ENCODE results near the gene STXBP1.
"Not testable (repeated sequence)": the region's sequence is repeated elsewhere in the genome, so short reads cannot be mapped to it uniquely, and the experiment has no call there.

The STXBP1 gene

DNA sequence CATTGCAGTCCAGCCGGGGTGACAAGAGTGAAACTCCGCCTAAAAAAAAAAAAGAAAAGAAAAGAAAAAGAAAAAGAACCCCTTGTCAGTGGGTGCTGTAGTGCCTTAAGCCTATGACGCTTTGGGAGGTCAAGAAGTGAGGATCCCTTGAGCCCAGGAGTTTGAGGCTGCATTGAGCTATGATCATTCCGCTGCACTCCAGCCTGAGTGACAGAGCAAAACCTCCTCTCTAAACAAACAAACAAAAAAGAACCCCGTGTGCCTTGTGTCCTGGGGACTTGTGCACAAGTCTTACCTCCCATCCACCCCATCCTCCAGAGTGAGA lies 33.5 kb upstream of the STXBP1 start:
- no peak for DNase-seq

DNA sequence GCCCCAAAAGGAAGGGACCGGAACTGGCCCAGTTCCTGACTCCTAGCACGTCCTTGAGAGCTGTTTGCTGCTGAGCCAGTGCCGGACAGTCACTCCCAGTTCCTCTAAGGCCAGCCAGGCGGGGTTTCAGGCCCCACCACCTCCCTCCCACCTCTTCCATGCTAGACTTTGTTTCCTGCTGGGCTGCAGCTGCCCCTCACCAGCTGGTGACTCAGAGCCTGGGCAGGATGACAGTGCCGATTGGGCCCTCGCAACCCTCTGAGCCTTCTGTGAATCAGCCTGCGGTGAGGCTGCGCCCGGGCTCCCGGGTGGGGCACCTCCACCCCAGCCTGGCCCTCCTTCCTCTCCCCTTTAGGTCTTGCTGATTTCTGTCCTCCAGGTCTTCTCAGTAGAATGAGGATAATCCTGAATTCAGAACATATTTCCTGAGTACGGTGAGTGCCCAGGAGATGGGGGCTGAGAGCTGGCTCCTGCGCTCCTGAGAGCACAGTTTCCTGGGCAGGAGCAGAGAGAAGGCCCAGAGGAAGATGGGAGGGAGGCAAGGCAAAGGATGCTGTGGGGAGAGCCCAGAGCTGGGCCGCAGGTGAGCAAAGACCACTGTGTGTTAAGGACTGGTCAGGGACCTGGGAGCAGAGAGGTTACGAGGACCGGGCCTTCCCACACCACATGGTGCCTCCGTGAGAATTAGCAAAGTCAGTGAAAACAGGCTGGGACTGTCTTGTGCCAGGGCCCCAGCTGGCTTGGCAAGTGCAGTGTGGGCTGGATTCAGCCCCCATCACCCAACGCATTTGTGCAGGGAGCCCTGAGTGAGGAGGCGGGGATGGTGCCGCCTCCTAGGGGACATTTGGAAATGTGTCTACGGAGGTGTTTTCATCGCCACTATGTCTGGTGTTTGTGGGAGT lies 32.9 kb upstream of the STXBP1 start:
- peak; percentile 72 for DNase-seq

DNA sequence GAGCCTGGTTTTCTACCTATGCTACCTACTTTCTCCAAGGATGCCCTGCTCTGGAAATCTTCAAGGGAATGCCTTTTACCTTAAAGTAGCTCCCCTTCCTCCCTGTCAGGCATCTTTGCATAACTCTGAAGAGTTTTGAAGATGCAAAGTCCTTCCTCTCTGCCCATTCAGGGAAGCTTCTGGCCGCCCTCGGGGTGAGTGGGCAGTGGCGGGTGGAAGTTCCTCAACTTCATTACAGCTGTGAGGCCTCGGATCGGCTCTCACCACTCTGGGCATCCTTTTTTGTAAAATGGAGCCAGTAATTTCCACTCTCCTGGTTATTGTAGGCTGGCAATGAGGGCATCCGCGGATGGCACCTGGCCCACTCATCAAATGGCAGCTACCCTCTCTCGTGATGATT lies 31.7 kb upstream of the STXBP1 start:
- DNase-seq, result no peak

DNA sequence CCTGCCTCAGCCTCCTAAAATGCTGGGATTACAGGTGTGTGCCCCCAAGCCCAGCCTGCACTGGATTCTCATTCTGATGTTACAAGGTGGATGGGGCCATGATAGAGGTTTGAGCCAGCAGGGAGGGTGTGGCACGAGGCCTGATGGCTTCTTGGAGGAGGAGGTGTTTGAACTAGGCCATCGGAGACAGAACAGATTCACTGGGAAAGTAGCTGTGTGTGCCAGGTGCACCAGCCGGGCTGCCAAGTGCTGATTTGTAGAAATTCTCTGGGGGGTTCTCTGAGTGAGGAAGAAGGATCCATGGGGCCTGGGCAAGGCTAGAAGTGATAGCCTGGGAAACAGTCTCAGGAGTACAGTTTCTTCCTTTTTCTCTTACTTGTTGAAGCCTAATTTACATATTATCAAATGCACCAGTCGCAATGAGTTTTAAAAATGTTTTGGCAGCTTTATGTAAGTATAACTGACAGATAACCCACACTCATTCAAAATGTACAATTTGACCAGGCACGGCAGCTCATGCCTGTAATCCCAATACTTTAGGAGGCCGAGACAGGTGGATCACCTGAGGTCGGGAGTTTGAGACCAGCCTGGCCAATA lies 31.1 kb upstream of the STXBP1 start:
- no peak for DNase-seq

DNA sequence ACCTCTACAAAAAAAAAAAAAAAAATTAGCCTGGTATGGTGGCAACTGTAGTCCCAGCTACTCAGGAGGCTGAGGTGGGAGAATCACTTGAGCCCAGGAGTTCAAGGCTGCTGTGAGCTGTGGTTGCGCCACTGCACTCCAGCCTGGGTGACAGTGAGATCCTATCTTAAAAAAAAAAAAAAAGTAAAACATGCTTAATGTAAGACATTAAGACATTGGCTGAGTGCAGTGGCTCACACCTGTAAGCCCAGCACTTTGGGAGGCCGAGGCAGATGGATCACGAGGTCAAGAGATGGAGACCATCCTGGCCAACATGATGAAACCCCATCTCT lies 27.6 kb upstream of the STXBP1 start:
- not testable (repeated sequence) for DNase-seq

DNA sequence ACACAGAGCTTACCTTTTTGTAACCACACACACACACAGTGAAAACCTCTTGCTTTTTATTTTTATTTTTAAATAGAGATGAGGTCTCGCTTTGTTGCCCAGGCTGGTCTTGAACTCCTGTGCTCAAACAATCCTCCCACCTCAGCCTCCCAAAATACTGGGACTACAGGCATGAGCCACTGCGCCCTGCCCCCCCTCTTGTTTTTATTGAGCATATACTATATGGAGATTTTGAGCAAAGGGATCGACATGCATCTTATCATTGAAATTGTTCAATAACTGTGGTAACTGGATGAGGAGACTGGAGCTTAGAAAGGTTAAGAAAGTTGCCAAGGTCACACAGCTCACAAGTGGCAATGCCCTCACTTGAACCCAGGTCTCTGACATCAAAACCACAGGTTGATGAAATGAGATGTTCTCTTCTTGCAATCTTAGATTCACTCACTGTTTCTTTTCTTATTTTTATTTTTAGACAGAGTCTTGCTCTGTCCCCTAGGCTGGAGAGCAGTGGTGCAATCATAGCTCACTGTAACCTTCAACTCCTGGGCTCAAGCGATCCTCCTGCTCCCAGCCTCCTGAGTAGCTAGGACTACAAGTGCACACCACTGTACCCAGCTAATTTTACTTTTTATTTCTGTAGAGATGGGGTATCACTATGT lies 26.8 kb upstream of the STXBP1 start:
- no peak for DNase-seq

DNA sequence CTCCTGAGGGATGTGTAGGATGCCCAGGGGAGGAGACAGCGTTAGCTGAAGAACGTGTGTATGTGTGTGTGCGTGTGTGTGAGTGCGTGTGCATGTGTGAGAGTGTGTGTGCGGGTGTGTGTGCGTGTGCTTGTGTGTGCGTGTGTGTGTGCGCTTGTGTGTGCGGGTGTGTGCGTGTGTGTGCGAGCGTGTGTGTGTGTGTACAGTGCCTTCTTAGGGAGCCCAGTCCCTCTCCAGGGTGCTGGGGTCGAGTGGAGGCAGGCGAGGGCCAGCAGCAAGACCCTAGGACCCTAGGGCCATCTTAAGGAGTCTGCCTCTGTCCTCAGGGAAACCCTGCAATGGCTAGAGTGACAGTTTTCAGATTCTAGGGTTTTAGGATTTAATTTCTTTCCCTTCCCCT lies 26.0 kb upstream of the STXBP1 start:
- DNase-seq, result no peak

DNA sequence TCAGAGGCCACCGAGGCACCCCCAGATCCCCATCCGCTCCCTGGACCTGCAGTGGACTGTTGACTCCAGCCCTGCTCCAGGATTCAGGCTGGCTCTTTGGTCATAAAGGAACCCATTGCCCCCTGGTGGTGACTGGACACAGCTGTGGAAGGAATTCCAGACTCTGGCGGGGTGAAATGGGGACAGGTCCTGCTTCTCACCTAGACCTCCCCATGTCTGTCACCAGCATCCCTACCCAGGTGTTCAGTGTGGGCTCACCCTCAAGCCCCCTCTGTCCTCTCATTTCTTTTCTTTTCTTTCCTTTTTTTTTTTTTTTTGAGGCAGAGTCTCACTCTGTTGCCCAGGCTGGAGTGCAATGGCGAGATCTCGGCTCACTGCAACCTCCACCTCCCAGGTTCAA lies 25.5 kb upstream of the STXBP1 start:
- DNase-seq, result peak; percentile 51

DNA sequence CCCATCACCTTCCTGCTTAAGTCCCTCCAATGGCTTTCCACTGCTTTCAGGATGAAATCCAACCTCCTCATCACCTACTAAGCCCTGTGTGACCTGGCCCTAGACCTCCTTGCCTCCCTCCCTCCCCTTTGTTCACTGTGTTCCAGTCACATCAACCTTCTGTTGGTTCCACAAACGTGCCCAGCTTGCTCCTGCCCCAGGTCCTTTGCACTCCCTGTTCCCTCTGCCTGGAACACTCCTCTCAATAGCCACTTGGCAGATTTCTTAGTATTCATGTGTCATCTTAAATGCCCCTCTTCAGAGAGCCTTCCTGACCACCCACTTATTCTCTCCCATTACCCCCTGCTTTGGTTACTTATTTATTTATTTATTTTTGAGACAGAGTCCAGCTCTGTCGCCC lies 24.1 kb upstream of the STXBP1 start:
- no peak for DNase-seq

DNA sequence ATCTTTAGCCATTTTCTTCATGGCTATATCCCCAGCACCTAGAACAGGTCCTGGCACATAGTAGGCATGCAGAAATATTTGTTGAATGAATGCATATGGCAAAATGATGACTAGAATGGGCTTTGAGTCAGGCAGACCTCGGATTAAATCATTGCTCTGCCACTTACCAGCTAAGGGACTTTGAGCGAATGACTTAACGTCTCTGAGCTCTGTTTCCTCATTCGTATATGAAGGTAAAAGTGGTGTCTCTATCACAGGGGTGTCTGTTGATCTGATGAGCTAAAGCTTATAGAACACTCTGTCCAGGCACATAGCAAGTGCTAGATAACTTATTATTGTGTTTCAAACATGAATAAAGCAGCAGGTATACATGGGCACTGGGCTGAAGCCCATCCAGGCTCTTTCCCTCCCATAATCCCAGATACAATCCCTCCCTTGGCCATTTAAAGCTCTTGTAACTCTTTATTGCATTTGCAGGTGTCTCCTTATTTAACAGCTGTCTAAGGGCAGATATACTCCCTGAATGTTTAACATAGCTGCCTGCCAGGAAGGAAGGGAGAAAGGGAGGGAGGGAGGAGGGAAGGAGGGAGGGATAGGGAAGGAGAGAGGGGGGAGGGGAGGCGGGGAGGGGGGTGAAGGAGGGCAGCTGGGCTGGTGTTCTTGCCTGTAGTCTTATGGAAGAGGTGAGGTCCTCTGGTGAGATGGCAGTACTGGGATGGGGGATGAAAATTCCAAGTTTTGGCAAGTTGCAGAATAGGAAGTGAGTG lies 23.2 kb upstream of the STXBP1 start:
- no peak for DNase-seq

DNA sequence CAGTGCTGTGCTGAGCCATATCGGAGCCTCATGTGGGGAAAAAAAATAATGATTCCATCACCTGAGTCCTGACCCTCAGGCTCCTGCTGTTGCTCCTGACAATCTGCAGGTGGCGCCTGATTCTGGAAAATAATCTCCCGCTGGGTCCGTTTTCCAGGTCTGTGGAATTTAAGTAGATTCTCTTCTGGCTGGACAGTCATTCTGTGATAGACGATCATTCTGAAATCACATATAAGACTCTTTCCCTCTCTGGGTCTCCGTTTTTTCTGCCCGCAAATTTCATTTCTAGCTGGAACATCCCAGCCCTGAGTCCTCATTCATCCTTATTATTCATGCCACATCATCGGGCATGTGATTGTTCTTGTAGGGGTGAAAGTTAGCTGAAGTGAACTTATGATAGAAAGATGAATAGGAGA lies 22.1 kb upstream of the STXBP1 start:
- no peak for DNase-seq

DNA sequence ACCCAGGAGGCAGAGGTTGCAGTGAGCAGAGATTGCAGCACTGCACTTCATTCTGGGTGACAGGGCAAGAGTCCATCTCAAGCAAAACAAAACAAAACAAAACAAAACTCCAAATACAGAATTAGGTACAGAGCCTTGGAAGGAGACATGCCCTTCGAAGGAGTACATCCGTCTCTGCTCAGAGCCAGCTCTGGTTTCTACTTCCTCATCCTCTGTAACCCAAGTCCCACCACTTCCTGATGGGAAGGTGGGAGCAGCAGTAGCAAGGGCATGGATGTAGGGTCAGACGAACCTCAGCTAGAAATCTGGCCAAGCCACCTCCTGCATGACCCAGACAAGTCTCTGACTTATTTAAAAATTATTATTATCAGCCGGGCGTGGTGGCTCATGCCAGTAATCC lies 16.5 kb upstream of the STXBP1 start:
- no peak for DNase-seq

DNA sequence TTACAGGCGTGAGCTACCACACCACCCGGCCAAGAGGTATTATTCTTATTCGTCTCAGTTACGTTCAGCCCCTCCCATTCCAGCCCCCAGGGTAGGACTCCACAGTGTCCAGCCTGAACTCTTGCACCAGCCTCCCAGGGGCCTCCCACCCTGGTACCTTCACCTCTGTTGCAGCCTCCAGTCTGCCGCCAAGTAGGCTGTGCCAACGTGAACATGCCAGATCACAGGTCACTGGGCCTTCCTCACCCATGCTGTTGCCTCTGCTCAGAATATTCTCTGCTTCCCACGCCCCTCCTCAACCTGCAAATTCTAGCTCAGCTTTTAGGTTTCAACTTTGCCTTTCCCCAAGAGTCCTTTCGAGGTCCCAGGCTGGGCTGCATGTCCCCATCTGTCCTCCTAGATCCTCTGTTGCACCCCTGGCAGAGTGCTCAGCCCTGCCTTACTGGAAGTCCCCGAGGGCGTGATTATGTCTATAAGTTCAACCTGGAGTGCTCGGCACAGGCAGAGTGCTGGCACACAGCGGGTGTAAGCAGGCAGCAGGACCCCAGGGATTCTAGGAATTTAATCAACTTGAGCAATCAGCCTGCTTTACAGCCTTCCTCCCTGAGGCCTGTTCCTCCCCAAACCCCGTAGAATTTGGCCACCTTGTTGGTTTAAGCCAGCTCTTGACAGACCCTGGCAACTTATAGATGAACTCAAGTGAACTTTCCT lies 13.1 kb upstream of the STXBP1 start:
- no peak for DNase-seq

DNA sequence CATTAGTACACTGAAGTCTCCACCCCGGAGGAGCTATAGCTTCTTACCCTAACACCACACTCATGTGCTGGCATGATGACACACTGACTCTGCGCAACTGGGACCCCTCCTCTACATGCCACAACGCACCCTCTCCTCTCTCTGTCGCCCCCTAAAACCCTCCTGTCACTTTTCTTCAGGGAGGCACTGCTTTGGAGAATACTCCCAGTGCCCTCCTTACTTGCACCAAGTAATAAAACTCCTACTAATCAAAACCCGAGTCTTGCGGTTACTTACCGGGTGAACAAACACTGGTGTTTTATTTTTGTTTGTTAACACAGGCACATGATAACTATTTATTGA lies 12.6 kb upstream of the STXBP1 start:
- DNase-seq, result no peak

DNA sequence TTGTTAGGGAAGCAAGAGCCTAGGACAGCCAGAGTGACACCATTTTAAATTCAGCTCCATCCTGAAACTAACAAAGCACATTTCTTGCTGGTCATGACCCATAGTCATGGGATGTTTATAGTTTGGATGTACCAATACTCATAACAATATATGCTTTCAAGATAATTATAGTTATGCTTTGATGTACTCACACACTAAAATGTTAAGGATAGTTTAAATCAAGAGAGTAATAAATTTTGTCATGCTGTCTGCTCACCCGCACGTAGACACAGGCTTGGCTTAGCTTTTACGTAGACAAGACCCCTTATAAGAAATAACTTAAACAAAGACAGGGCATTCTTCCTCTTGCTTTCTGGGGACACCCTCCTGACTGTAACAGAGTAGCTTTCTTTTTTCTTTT lies 8.9 kb upstream of the STXBP1 start:
- no peak for DNase-seq

DNA sequence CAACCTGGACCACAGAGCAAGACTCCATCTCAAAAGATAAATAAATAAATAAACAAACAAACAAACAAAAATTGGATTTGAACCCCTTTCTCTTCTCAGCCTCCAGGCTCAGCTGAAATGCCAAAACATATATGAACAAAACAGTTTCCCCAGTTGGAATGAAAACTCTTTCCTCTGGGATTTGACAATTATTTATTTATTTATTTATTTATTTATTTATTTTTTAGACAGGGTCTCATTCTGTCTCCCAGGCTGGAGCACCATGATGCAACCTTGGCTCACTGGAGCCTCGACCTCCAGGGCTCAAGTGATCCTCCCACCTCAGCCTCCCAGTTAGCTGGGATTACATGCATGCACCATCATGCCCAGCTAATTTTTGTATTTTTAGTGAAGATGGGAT lies 6.0 kb upstream of the STXBP1 start:
- DNase-seq, result no peak

DNA sequence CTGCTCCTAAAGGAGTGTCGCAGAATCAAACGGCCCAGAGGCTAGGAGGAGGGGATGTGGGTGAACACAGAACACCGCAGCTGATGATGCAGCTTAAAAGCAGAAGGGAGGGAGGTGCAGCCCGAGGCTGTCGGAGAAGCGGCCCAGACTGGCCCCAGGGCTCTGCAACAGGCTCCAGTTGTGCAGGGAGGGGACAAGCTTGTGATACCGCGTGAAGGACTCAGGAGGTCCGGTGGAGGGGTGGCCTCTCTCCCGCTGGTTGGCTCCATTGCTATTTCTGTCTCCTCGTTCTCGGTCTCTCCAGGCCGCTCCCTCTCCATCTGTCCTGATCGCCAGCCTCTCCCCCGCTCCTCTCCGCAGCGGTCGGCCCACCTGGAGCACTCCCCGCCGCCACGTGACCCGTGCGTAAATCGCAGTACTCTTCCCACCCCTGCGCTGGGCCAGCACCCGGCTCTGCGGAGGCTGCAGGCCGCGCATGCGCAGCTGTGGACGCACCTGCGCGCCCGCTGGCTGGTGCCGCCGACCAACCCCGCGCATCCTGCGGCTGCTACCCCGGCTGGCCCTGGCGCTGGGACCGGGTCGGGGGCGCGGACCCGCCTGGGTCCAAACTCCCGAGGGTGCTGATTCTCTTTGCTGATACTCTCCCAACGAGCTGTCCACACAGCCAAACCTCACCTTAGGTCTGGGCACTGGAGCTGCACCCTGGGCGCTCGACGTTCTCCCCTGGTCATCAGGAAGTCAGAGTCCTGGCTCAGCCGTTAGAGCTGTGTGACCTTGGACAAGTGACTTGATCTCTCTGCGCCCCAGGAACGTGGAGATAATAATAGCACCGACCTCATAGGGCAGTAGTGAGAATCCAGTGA lies 3.7 kb upstream of the STXBP1 start:
- DNase-seq, result peak; percentile 76

DNA sequence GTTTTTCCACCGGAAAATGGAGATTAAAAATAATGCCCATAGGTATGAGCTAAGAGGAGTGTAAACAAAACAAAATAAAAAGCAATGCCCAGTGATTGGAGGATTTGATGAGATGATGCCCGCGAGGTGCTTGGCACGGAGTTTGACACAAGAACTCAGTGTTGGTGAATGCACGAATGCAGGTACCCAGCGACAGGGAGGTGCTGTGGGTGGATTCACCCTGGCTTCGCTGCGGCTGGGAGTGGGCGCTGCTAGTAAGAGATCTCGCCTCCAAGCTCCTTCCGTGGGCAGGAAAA lies 526 bp upstream of the STXBP1 start:
- DNase-seq, result no peak

DNA sequence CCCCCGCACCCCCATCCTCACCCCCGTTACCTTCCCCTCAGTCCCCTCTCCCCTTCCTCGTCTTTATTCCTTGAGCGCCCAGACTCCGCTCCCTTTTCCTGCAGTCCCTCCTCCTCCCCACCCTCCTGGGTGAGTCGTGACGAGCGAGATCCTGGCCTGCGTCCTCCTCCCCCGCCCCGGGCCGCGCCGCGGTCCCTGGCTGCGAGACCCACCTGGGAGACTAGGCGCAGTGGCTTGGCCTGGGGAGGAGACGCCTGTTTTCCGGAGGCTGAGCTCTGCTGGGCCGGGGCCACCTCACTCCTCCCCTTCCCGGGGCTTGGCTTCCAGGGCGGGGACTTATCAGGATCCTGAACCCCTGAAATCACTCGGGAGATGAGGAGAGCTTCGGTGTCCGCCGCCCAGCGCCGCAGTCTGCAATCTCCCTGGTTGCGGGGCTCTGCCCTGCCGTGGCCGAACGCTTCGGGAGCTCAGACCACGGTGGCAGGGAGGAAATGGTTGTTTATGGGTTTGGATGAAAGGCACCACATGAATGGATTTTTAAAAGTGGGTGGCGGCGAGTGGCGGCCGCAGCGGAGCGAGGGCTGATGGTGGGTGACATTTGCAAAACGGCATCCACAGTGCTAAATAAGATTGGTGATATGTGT lies 984 bp downstream of the STXBP1 start:
- DNase-seq, result peak; percentile 30

DNA sequence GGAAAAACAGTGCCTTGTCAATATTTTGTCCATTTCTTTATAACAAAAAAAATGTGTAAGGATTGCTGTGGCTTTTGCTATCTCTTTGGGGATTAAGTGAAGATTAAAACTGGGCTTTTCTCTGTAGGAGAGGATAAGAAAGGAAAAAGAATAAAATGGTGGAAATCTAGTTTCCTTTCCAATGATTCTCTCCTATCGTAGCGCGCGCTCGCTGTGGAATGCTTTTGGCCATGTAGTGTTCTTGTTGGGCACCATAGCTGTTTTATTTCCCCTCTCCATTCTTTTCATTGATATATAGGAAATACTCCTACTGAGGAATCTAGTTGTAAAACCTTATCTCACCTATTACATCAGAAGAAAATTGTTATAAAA lies 1.5 kb downstream of the STXBP1 start:
- DNase-seq, result no peak

DNA sequence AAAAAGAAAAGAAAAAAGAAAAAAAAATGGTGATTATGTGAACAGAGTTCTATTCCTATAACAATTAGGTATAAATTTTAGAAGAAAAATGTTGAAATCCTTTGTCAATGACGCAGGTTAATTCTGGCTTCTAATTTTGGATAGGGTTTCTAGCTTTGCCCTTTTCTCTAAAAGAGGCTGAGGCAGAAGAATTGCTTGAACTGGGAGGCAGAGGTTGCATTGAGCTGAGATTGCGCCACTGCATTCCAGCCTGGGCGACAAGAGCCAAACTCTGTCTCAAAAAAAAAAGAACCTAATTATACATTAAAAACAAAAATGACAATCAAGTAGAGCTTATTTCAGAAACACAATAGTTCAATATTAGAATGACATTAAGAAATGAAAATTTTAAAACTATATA lies 2.9 kb downstream of the STXBP1 start:
- no peak for DNase-seq

Data from activated CD4-positive, CD25-positive, alpha-beta regulatory T cell treated with anti-CD3 and anti-CD28 coated beads, Interleukin-2, amount 50 U/mL, for 72 hours (primary cell).